A549 (cell line): ENCODE data around the gene NEXN. TPM values are rescaled to one million over a fixed set of nuclear protein-coding genes. Genes with fewer than 3 reads are reported as not detected.

Experiments used
- ATAC-seq, 2 experiments: fragments of 200-7000 bp in 1 of 2; fragments of >200 bp in 1 of 2; cut with Nextera tagmentation in 1 of 2; cut with Tn5 transposase in 1 of 2; 3 replicates each; pipeline versions ENCODE4 v1.8.0 to v1.9.1; 2018 to 2020; ENCODE audit warnings: mild to moderate bottlenecking in 1 of 2, moderate library complexity in 1 of 2
- CTCF ChIA-PET: fragments of 300-600 bp; sonication (Branson Sonifier 250); formaldehyde crosslinking; extraction: SDS; loops from one replicate; lab custom pipeline; 2021; ENCODE audit warnings: antibody characterized with exemption, inconsistent platforms; lab: Yijun Ruan, JAX
- POLR2A ChIA-PET: fragments of 350-600 bp; formaldehyde crosslinking; extraction: SDS; loops from one replicate; lab custom pipeline; 2021; ENCODE audit warnings: antibody characterized with exemption, inconsistent platforms; lab: Yijun Ruan, JAX
- DNase-seq, 2 experiments: peaks; one replicate each; pipeline versions ENCODE4 v3.0.0 to v3.0.0-alpha.2; 2011 to 2016; ENCODE audit warnings: low read depth in 1 of 2, low spot score in 1 of 2
- FAIRE-seq: peaks from 2 replicates; lab custom pipeline; 2011; peaks lifted over from hg19 to GRCh38; lab: Jason Lieb, UNC
- H3K27ac ChIP-seq, 2 experiments: fragments of >200 bp; sonication (Bioruptor Twin); formaldehyde crosslinking; 3 replicates each; pipeline ENCODE4 v1.5.1; 2016 to 2017
- H3K4me1 ChIP-seq: fragments of >200 bp; sonication (Bioruptor Twin); formaldehyde crosslinking; 3 replicates; pipeline ENCODE4 v1.6.1; 2016
- H3K4me2 ChIP-seq: fragments of >200 bp; sonication (Bioruptor Twin); formaldehyde crosslinking; 3 replicates; pipeline ENCODE4 v1.6.1; 2016
- H3K4me3 ChIP-seq: fragments of >200 bp; sonication (Bioruptor Twin); formaldehyde crosslinking; 3 replicates; pipeline ENCODE4 v1.5.1; 2016
- H3K9me3 ChIP-seq: fragments of >200 bp; sonication (Bioruptor Twin); formaldehyde crosslinking; 3 replicates; pipeline ENCODE4 v1.6.1; 2016
- EHF ChIP-seq: fragments of 250-450 bp; sonication (Bioruptor Pico); IDR thresholded peaks from 2 replicates; pipeline ENCODE4 v1.5.0; 2020; ENCODE audit warnings: mild to moderate bottlenecking
- EHMT2 ChIP-seq: fragments of 200-600 bp; sonication (generic); IDR thresholded peaks from 2 replicates; pipeline ENCODE4 v1.6.1; 2016; ENCODE audit warnings: antibody characterized with exemption, low read depth, mild to moderate bottlenecking, moderate library complexity
- ESRRA ChIP-seq: fragments of 150-350 bp; IDR thresholded peaks from 2 replicates; pipeline ENCODE4 v1.6.1; 2014; ENCODE audit warnings: mild to moderate bottlenecking, low read length, borderline replicate concordance
- FOSB ChIP-seq: fragments of 250-450 bp; sonication (Bioruptor Pico); IDR thresholded peaks from 2 replicates; pipeline ENCODE4 v1.5.0; 2020; ENCODE audit warnings: mild to moderate bottlenecking, moderate library complexity
- FOXS1 ChIP-seq: fragments of 250-450 bp; sonication (Bioruptor Pico); IDR thresholded peaks from 2 replicates; pipeline ENCODE4 v1.5.0; 2020; ENCODE audit warnings: mild to moderate bottlenecking, moderate library complexity
- HDAC2 ChIP-seq: fragments of 200-600 bp; sonication (generic); IDR thresholded peaks from 2 replicates; pipeline ENCODE4 v1.6.1; 2016
- HEYL ChIP-seq: fragments of 250-450 bp; sonication (Bioruptor Pico); IDR thresholded peaks from 2 replicates; pipeline ENCODE4 v1.8.0; 2021; ENCODE audit warnings: mild to moderate bottlenecking, moderate library complexity
- HOXB13 ChIP-seq: fragments of 250-450 bp; sonication (Bioruptor Pico); IDR thresholded peaks from 2 replicates; pipeline ENCODE4 v1.5.0; 2020; ENCODE audit warnings: low read depth, mild to moderate bottlenecking, moderate library complexity
- HOXB5 ChIP-seq: fragments of 250-450 bp; sonication (Bioruptor Pico); IDR thresholded peaks from 2 replicates; pipeline ENCODE4 v1.5.0; 2020; ENCODE audit warnings: mild to moderate bottlenecking, moderate library complexity
- KDM5A ChIP-seq: fragments of 200-600 bp; sonication (generic); IDR thresholded peaks from 2 replicates; pipeline ENCODE4 v1.6.1; 2016; ENCODE audit warnings: antibody characterized with exemption, mild to moderate bottlenecking
- MAFK ChIP-seq: fragments of 450-650 bp; IDR thresholded peaks from 2 replicates; pipeline ENCODE4 v1.6.1; 2014; ENCODE audit not compliant: partially characterized antibody
- NR3C1 ChIP-seq: fragments of >200 bp; sonication (Bioruptor Twin); formaldehyde crosslinking; IDR thresholded peaks from 3 replicates; pipeline ENCODE4 v1.6.1; 2017
- RAD21 ChIP-seq, 2 experiments: fragments of >200 bp in 1 of 2; sonication (Bioruptor Twin) in 1 of 2; formaldehyde crosslinking in 1 of 2; IDR thresholded peaks in 1 of 2; conservative IDR thresholded peaks in 1 of 2; 2 replicates in 1 of 2; 3 replicates in 1 of 2; pipeline ENCODE4 v1.6.1; 2012 to 2018; ENCODE audit warnings: inconsistent platforms in 1 of 2
- REST ChIP-seq: fragments of 200-600 bp; sonication (generic); IDR thresholded peaks from 2 replicates; pipeline ENCODE4 v1.6.1; 2016; ENCODE audit warnings: antibody characterized with exemption, mild to moderate bottlenecking, moderate library complexity
- RFX5 ChIP-seq: fragments of 450-650 bp; IDR thresholded peaks from 2 replicates; pipeline ENCODE4 v1.7.1; 2014; ENCODE audit warnings: antibody characterized with exemption, mild to moderate bottlenecking, moderate library complexity
- SMC3 ChIP-seq: fragments of >200 bp; sonication (Bioruptor Twin); formaldehyde crosslinking; IDR thresholded peaks from 3 replicates; pipeline ENCODE4 v1.6.1; 2018; ENCODE audit warnings: inconsistent platforms
- TFCP2L1 ChIP-seq: fragments of 250-450 bp; sonication (Bioruptor Pico); IDR thresholded peaks from 2 replicates; pipeline ENCODE4 v1.5.0; 2021; ENCODE audit warnings: mild to moderate bottlenecking
- WGBS: methylation state at CpG from one replicate; pipeline ENCODE4 v1.1.6; 2017; ENCODE audit errors: missing lambda C conversion rate; 5-methylcytosine and 5-hydroxymethylcytosine counted together
- polyA plus RNA-seq, 4 experiments: library from polyadenylated mRNA; depleted of rRNA in 3 of 4; stranded (reverse); fragments of >200 nt; fragmentation: RNase III in 1 of 4; extraction: RNeasy Plus Mini Kit Qiagen cat#74134 plus additional on column Dnase treatment in 1 of 4; gene quantifications; 2 replicates in 3 of 4; 3 replicates in 1 of 4; pipeline ENCODE4 v1.2.3, GENCODE V29; 2011 to 2017
- TF ChIP-seq, protein P1 (sequence below): IDR thresholded peaks from 2 replicates; pipeline ENCODE4 v1.6.1; 2012
- TF ChIP-seq, protein P2 (sequence below): fragments of >200 bp; sonication (Bioruptor Twin); formaldehyde crosslinking; IDR thresholded peaks from 3 replicates; pipeline ENCODE4 v1.5.1; 2016
- TF ChIP-seq, protein P3 (sequence below): IDR thresholded peaks from 2 replicates; pipeline ENCODE4 v1.6.1; 2012; ENCODE audit warnings: low read depth, borderline replicate concordance
- TF ChIP-seq, protein P4 (sequence below): fragments of >200 bp; sonication (Bioruptor Twin); formaldehyde crosslinking; IDR thresholded peaks from 2 replicates; pipeline ENCODE4 v1.6.1; 2016
- TF ChIP-seq, protein P5 (sequence below): fragments of 250-450 bp; sonication (Bioruptor Pico); IDR thresholded peaks from 2 replicates; pipeline ENCODE4 v1.5.0; 2020; ENCODE audit warnings: low read depth, mild to moderate bottlenecking, moderate library complexity

NEXN gene
- polyA plus RNA-seq, 2 of the 4 experiments (the other 2 are of a cell fraction), result 1.8 to 8.2 TPM

DNA sequence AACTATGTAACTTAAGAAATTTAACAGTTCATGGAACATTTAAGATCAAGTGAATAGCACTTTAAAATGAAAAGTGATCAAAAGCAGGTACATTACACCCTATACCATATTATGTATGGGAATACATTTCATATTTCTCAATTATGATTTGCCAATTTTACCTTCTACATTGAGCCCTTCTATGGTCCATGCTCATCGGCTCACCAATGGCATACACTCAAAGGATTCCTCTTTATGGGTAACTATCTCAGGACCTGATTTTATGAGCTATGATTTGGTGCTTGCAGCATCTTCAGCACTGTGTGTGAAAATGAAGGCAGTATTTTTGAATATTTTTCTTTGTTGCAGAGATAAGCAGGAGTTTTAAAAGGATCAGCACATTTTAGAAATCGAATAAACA is 56.9 kb downstream of the NEXN start (continued):
- TF ChIP-seq, protein P1, sequence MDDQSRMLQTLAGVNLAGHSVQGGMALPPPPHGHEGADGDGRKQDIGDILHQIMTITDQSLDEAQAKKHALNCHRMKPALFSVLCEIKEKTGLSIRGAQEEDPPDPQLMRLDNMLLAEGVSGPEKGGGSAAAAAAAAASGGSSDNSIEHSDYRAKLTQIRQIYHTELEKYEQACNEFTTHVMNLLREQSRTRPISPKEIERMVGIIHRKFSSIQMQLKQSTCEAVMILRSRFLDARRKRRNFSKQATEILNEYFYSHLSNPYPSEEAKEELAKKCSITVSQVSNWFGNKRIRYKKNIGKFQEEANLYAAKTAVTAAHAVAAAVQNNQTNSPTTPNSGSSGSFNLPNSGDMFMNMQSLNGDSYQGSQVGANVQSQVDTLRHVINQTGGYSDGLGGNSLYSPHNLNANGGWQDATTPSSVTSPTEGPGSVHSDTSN, result no peak
- no peak for TF ChIP-seq NR3C1

- ChIA-PET POLR2A (interaction anchor here (1.0 kb wide), 1 partner anchor 30 kb away, joined by 3 read pairs; the partner anchor contains the start of gene FUBP1), CTCF (no interaction called here)
- FAIRE-seq (no peak), DNase-seq (peak in 1 of 2 experiments; percentile 30), ATAC-seq (peak; percentile 87 to 95)
- H3K4me3 ChIP-seq, result no peak overlapping the region
- H3K27ac ChIP-seq, result peak overlapping the region; percentile 3 to 40; a peak in 3 of 6 replicates
- H3K4me2 ChIP-seq, result peak overlapping the region; percentile 6; the same call in 1 of the 3 replicates
- TF ChIP-seq HDAC2 (no peak), RAD21 (conservative IDR thresholded peaks at IDR 0.05 in 1 of 2, IDR thresholded peaks at IDR 0.05 in 1 of 2) (0 out of 5 replicates have a peak, but pooled peaks of 1 of the 2 experiments have one; percentile 7), HOXB5 (CRISPR knock-in tag) (no peak), SMC3 (0 out of 3 replicates have a peak, but pooled peaks have one; percentile 20), FOSB (CRISPR knock-in tag) (no peak), HOXB13 (CRISPR knock-in tag) (no peak)
- TF ChIP-seq, protein P2, sequence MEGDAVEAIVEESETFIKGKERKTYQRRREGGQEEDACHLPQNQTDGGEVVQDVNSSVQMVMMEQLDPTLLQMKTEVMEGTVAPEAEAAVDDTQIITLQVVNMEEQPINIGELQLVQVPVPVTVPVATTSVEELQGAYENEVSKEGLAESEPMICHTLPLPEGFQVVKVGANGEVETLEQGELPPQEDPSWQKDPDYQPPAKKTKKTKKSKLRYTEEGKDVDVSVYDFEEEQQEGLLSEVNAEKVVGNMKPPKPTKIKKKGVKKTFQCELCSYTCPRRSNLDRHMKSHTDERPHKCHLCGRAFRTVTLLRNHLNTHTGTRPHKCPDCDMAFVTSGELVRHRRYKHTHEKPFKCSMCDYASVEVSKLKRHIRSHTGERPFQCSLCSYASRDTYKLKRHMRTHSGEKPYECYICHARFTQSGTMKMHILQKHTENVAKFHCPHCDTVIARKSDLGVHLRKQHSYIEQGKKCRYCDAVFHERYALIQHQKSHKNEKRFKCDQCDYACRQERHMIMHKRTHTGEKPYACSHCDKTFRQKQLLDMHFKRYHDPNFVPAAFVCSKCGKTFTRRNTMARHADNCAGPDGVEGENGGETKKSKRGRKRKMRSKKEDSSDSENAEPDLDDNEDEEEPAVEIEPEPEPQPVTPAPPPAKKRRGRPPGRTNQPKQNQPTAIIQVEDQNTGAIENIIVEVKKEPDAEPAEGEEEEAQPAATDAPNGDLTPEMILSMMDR, result peak; percentile 10; the same call in 1 of the 3 replicates
- 62% methylated on average over 2 of the region's 2 CpGs for WGBS
- H3K9me3 ChIP-seq, result no peaks in the 10 kb centered on the region
- H3K4me1 ChIP-seq, result peaks cover 13% of the 10 kb centered on the region; the same call in 2 of the 3 replicates
Measured at GRCh38 chr1:77948841-77949424, 60.5 kb downstream of the NEXN start.

DNA sequence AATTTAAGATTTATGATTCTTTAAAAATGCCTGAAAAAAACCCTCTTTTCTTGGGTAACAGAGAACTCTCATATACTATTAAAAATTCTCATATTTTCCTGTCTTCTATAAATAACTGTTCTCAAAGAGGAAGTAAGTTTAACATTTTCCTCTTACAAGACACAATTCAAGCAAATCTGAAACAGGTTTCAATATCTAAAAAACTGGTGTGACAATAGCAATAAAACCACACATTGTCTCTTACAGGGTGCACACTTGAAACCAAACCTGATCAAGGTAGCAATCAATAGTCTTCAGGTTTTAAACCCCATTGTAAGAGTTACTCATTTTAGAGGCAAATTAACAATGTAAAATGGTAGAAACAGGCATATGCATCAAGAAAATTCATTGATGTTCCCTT is 62.4 kb downstream of the NEXN start:
- ChIA-PET POLR2A (interaction anchor here (1.6 kb wide), 1 partner anchor 53 kb away, joined by 4 read pairs; the partner anchor contains the start of gene DNAJB4), CTCF (interaction anchor here (1.2 to 1.4 kb wide), 3 partner anchors 11 to 164 kb away, joined by 3 to 5 read pairs (median 3); no protein-coding TSS in a partner anchor)
- DNase-seq (no peak), ATAC-seq (no peak), FAIRE-seq (no peak)
- TF ChIP-seq HOXB13 (CRISPR knock-in tag) (no peak), EHMT2 (no peak), EHF (CRISPR knock-in tag) (no peak), TFCP2L1 (no peak), HOXB5 (CRISPR knock-in tag) (no peak), KDM5A (no peak), RFX5 (no peak), ESRRA (no peak), FOXS1 (CRISPR knock-in tag) (no peak), HEYL (no peak), MAFK (no peak), RAD21 (conservative IDR thresholded peaks at IDR 0.05 in 1 of 2, IDR thresholded peaks at IDR 0.05 in 1 of 2) (no peak), REST (no peak)
- TF ChIP-seq, protein P3, sequence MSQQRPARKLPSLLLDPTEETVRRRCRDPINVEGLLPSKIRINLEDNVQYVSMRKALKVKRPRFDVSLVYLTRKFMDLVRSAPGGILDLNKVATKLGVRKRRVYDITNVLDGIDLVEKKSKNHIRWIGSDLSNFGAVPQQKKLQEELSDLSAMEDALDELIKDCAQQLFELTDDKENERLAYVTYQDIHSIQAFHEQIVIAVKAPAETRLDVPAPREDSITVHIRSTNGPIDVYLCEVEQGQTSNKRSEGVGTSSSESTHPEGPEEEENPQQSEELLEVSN, result no peak
- TF ChIP-seq, protein P4, sequence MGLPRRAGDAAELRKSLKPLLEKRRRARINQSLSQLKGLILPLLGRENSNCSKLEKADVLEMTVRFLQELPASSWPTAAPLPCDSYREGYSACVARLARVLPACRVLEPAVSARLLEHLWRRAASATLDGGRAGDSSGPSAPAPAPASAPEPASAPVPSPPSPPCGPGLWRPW, result no peak
- TF ChIP-seq, protein P5, sequence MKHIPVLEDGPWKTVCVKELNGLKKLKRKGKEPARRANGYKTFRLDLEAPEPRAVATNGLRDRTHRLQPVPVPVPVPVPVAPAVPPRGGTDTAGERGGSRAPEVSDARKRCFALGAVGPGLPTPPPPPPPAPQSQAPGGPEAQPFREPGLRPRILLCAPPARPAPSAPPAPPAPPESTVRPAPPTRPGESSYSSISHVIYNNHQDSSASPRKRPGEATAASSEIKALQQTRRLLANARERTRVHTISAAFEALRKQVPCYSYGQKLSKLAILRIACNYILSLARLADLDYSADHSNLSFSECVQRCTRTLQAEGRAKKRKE (CRISPR knock-in tag), result no peak
- Histone ChIP-seq H3K9me3 (no peaks in the 10 kb centered on the region), H3K4me1 (peaks cover 13% of the 10 kb centered on the region; the same call in 2 of the 3 replicates), H3K4me2 (no peak overlapping the region), H3K27ac (no peak overlapping the region), H3K4me3 (no peak overlapping the region)
